CD4-positive, alpha-beta T cell treated with Interleukin-4 for 4 hours (primary cell): ENCODE results near the gene CEP350.

Source experiments
- DNase-seq: peaks from one replicate; pipeline ENCODE4 v3.0.0-alpha.2; 2020

The CEP350 gene

DNA sequence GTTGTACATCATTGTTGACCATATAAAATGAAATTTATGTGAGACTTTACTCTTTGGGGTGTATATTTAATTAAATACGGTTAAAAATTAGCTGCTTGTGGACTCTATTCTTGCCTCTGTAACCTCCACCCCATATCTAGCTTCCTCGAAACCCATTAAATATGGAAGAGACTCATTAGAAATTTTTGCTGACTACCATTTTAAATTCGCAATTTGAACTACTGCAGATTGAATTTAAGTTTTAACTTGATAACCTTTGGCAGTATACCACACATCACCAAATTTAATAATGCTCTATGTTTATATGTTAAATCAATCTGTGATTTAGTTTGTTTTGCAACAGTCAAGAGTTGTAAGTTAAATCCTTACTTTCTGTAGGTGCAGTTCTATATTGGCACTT lies 111.5 kb downstream of the CEP350 start:
- no peak for DNase-seq

DNA sequence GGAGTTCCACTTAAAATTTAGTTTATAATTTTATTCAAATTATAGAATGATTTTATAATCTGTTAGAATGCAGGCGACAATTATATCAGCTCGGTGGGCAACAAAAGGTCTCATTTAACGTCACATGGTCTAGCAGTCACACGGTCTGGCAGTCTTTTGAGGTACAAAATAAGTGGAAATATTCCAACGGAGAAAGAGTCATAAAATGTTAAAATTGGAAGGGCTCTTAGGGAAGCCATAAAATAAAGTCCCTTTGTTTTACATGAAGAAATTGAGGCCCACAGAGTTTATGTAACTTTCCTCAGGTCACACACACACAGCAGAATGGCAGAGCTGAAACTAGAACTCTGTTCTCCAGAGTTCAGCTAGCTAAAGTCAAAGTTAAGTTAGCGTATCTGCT lies 115.7 kb downstream of the CEP350 start:
- DNase-seq: no peak

DNA sequence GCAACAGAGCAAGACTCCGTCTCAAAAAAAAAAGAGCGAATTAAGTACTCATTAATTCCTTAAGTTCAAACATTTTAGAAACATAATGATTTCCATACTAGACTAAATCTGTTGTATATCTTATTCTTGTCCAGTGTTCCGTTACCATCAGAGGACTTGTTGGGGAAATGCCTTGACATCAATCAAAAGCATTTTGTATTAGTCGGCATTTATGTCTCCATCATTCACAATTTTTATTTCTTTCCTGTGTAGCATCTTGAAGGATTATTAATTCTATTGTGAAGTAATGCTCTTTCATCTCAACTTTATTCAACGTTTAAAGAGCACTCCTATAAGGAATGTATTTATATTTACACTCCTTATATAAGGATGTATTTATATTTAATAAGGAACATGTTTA lies 117.1 kb downstream of the CEP350 start:
- no peak for DNase-seq

DNA sequence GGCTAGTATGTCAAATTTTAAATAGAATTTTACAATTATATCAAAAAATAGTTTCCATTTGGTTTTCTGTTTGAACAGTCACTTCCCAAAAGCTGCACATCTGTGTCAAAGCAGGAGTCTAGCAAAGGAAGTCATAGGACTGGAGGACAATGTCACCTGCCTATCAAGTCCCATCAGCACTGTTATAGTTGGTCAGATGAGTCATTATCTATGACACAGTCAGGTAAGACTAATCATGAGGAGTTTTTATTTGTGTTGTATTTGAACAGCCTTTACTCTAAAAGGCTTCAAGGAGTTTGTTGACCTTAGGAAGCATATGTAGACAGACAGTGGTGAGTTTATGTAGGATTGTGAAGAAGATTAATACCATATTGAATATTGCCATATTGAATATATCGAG lies 125.8 kb downstream of the CEP350 start:
- DNase-seq: no peak

DNA sequence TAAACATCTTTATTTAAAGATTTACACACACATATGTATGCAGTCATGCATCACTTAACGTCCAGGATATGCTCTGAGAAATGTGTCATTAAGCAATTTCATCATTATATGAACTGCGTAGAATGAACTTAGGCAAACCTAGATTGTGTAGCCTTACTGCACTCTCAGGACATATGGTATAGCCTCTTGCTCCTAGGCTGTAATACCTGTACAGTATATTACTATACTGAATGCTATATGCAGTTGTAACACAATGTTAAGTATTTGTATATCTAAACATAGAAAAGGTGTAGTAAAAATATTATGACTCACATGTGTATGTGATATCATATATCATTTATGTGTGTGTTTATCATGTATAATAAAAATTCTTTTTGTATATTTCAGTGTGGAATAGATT lies 126.9 kb downstream of the CEP350 start:
- no peak for DNase-seq

DNA sequence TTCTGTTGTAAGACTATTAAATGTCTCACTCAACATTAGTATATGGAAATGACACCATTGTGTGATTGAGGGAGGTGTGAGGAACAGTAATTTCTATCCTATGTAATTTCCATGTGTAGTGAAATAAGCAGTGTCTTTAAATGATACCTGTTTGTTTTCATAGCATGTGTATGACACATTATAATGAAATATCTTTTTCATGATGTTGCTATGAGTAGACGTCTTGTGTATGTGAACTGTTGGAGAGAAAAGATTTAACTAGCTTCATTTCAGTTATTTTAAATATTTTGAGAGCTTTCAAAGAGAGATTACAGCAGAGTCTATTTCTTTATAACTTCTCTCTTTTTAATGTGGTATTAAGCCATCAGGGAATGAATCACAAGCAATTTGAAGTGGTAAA lies 128.6 kb downstream of the CEP350 start:
- DNase-seq: no peak

DNA sequence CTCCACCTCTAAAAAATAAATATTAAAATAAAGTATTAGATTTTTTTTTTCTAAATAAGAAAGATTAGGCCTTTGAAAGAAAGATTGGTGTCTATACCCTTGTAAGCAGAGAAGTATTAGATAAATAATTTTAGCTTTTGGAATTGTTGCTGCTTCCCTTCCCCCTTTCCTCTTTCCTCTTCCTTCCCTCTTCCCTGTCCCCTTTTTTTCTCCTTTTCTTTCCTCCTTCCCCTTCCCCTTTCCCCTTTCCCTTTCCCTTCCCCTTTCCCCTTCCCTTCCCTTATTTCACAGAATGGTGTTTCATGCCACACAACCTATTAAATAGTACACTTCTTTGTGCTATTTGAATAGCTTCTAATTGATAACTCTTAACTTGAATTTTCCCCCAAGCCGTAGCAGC lies 130.3 kb downstream of the CEP350 start:
- no peak for DNase-seq

DNA sequence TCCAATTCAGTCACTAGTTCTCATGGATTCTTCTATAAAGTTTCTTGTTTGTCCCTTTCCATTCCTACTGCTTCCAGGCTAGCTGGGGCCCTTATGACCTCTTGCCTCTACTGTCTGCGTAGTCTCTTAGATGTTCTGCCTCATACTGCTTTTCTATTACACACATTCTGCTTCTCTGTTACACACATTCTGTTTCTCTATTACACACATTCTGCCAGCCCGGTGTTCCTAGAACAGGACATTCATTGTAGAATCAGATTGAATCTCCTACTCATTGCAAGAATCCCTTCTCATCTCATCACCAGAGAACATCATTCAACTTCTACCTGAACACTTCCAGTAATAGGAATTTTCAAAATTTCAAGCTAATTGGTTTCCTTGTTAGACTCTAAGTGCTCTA lies 130.7 kb downstream of the CEP350 start:
- no peak for DNase-seq

DNA sequence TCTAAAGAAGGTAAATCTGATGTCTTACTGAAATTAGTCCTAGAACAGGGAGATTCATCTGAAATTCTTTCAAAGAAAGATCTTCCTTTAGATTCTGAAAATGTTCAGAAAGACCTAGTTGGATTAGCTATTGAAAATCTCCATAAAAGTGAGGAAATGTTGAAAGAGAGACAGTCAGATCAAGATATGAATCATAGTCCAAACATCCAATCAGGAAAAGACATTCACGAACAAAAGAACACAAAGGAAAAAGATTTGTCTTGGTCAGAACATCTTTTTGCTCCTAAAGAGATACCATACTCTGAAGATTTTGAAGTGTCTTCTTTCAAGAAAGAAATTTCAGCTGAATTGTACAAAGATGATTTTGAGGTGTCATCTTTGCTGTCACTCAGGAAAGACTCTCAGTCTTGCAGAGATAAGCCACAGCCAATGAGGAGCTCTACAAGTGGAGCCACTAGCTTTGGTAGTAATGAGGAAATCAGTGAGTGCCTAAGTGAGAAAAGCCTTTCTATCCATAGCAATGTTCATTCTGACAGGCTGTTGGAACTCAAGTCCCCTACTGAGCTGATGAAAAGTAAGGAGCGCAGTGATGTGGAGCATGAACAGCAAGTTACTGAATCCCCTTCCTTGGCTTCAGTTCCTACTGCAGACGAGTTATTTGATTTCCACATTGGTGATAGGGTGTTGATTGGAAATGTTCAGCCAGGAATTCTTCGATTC lies 138.5 kb downstream of the CEP350 start:
- no peak for DNase-seq

DNA sequence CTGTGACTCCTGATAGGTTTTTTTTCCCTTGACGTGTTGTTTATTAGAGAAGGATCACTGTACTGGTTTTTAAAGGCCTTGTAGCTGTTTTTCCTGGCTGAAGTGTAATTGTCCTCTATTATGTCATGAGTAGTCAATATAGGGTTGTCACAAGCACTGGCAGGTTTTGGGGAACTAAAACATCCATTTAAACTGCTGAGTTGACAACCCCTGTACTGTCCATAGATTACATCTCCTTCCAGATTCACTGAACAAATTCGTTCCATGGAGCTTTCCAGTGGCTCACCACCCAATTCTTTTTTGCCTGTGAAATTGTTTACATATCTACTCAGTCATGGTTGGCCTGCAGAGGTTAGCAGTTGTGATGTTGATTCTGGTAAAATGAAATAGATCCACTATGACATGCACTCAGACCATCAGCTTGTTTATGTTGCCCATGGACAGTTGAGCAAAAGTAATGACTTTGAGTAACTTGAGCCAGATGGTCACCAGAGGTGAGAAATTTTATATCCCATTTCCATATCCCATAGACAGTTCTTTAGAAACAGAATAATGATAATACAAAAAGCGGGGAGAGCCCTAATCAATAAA lies 140.2 kb downstream of the CEP350 start:
- DNase-seq: no peak

DNA sequence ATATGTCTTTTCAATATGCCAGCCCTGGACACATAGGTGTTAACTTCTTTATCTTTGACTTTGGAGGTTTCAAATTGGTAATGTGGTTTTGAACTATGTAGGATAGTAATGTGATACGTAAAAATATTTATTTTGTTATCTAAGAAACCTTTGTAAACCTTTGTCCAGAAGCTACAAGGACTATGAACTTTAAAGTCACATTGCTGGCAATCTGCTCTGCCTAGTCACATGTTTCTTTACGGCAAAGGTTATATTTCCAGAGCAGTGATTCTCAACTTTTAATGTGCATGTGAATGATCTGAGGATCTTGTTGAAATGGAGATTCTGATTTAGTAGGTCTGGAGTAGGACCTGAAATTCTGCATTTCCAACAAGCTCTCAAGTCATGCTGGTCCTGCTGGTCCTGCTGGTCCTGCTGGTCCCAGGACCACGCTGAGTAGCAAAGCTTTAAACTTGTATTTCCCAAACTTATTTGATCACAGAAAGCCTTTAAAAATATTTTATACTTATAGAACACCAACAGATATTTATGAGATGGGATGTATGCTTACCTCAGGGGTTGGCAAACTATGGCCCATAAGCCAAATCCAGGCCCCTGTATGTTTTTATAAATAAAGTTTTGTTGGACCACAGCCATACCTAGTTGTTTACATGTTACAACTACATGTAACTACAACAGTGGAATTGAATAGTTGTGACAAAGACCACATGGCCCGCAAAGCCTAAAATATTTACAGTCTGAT lies 142.1 kb downstream of the CEP350 start:
- no peak for DNase-seq

DNA sequence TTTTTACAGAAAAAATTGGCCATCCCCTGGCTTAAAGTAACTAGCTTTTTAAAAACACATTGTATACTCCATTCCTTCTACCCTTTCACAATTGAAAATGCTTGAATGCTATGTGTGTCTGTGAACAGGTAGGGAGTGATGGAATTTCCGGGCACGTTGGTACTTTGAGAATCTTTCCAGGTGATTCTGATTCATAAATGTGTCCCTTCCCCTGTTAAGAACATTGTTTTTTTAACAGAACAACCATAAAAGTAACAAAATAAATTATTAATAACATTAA lies 142.7 kb downstream of the CEP350 start:
- no peak for DNase-seq

DNA sequence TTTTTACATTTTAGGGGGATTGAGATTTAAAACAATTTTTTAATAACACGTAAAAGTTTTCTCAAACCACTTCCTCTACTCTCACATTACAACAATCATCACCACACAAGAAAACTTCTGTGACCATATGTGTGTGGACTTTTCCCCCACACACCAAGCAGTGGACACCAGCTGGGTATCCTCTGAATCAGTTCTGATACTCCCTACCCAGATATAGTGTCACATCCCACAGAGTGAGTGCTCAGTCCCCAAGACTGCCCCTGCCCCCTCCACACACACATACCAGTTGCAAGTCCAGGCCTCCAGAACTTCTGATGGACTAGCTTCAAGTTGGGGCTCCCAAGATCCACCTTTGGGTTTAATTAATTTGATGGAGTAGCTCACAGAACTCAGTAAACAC lies 146.8 kb downstream of the CEP350 start:
- DNase-seq: no peak

DNA sequence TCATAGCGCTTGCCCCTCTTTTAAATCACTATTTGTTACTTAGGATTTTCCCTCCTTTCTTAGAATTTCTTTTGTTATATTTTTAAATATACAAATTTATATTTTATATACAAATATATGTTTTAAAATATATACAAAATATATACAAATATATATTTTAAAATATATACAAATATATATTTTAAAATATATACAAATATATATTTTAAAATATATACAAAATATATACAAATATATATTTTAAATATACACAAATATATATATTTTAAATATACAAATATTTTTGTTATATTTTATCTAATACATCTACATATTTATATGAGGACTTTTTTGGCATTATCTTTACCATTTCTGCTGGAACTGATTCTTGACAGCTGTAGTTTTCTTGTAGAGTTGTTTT lies 149.2 kb downstream of the CEP350 start:
- no peak for DNase-seq

DNA sequence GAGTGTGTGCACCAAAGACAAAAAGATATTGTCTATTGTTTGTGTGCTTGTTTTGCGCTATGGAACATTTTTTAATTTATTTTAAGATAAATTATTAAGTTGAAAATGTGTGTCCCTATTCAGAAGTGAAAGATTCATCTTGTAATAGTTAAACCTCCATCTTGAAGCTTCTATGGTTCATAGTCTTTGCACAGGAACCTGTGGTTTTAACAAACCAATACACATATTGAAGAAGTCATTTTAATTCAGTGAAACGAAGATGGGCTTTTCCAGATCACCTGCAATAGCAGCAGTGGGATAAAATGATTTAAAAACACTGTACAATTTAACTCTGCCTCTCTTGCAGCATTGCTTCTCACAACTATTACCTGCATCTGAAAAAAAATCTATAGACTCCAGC lies 157.5 kb downstream of the CEP350 start:
- no peak for DNase-seq

DNA sequence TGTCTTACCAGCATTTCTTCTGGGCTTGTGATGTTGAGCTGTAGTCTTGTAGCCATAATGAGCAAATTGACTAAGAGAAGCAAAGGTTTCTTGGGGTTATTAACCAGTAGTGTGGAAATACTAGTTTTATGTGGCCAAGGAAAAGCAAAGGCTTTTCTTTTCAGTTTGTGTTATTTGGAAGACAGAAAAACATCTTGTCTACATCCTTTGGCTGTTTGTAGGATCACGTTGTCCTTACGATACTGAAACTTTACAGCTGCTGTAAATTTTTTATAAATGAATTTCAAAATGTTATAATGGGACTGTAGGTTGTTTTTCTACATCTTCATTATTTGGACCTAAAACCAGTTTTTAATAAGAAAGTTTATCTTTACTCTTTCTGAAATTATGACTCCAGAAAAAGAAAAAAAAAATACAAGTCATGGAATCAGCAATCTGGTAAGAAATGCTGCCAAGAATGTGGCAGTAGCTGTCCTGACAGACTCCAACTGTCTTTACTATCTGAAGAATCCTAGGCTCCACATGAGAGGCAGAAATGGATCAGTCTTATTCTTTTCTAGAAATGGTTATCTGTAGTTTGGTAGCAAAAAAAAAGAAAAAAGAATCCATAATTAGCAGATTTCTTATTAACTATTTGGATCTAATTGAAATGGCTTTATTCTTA lies 158.5 kb downstream of the CEP350 start:
- DNase-seq: no peak

DNA sequence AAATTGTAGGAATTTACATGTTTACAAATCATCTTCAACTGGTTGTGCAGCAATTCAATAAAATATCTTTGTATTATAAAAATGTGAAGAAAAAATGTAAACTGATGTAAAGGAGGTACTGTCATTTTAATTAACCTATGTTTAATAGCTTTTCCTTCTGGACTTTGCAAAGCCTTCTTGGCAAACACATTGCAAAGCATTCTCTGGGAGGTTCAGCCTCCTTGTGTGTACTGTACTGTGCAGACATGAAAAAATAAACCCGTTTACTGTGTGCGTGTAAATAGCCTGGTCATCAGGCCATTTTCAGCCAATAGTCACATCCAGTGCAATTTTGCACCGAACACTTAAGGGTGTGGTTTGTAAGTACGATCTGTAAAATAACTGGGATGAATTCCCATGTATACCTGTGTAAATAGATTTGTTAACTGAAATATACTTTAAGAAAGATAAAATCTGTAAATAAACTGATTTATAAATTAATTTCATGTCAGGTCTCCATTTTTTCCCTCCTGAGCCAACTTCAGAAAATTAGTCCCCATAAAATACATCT lies 159.9 kb downstream of the CEP350 start:
- DNase-seq: no peak

DNA sequence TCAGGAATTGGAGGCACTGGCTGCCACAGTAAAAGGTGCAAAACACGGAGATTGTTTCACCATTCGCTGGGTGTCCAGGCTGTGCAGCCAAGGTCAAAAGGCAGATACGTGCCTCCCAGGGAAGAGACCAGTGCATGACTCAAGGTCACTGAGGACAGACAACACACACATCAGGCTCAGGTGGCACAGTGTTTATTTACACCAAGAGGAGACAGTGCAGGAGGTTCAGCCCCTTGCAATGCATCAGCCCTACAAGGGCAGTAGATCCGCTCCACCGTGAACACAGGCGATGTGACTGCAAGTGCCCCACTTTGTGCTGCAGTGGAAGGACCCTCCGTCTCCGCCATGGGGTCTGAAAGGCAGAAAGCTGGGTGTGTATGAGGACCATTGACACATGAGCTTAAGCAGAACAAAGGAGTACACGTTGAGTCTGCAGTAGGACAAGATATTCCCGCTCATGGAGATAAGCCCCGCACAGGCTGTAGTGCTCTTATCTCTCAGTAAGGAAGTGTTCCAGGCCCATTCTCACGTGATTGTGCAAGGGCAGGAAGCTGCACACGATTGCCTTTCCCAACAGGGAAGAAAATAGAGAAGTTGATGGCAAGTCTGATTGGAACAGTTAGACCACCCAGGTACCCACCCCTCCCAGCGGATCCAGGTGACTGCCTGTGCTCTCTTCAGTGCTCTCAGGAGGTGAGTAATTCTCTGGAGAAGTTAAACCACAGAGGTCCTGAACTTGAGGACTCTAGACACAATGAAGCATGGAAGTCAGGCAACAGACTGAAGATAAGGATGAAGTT lies 162.6 kb downstream of the CEP350 start:
- DNase-seq: no peak

DNA sequence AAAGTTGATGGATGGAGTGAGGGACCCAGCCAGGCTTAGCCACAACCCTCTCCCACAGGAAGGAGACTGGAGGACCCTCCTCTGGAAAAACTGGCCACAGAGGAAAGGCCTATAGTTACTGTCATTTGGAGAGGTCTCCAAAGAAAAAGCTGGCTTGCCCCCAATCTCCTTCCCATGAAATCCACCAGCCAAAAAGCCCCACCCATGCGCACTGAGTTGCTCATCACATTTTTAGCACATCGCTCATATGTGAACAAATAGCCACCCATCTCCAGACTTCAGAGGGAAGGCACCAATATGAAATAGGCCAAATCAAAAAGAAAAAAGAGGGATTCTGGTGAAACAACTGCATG lies 163.1 kb downstream of the CEP350 start:
- DNase-seq: no peak

DNA sequence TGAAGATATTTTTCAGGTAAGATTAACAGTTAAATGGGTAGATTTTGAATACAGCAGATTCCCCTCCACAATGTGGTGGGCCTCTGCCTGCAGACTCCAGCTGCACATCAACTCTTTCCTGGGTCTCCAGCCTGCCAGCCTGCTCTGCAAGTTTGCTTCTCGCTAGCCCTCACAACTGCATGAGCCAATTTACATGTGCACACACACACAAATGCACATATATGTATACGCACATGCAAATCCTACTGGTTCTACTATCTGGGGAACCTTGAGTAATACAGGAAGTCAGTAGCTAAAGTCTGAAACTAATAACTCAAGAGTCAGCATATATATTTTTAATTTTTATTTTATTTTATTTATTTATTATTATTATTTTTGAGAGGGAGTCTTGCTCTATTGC lies 165.2 kb downstream of the CEP350 start:
- no peak for DNase-seq

DNA sequence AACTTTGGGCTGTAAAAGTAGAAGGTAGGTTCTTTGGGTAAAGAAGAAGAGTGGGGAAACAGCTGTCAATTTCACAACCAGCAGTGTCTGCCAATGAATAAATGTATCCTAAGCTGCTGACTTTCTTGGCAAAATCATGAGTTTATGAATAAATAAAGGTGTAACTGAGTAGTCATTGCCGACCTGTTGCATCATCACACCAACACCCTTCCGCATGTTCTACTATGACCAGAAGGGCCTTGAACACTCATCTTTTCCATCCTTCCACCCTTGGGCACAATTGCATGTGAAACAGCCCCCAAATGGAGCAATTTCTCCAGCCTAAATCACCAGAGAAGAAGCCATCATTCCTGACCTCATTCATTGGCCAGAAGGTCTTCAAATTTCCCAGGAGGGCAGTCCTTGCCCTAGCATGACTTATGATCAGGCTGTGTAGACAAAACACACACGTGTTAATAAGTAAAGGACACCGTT lies 168.9 kb downstream of the CEP350 start:
- DNase-seq: no peak

DNA sequence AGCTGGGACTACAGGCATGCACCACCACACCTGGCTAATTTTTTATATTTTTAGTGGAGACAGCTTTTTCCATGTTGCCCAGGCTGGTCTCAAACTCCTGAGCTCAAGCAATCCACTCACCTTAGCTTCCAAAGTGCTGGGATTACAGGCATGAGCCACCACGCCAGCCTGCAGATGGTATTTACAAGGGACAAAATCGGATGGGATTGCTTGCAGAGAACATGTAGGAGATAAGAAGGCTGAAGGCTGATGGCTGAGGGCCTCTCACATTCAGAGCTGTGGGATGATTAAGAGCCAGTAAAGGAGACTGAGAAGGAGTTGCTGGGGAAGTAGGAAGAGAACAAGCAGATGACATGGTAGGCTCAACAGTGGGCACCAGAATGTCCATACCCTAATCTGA lies 176.0 kb downstream of the CEP350 start:
- DNase-seq: no peak

DNA sequence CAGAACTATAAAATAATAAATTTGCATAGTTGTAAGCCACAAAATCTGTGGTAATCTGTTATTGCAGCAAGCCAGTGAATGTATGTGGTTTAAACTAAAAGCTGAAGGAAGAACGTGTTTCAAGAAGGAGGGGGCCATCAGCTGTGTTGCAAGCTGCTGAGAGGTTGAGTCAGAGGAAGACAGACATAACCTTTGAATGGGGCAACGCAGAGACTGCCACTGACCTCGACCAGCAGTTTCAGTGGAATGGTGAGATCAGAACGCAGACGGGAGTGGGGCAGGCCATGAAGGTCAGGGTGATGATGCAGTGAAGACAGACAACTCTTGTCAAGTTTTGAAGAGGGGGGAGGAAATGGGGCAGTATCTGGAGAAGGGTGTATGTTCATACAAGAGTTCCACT lies 176.9 kb downstream of the CEP350 start:
- peak; percentile 13 for DNase-seq
